Measurements from ENCODE around the gene HSPB9.

DNA sequence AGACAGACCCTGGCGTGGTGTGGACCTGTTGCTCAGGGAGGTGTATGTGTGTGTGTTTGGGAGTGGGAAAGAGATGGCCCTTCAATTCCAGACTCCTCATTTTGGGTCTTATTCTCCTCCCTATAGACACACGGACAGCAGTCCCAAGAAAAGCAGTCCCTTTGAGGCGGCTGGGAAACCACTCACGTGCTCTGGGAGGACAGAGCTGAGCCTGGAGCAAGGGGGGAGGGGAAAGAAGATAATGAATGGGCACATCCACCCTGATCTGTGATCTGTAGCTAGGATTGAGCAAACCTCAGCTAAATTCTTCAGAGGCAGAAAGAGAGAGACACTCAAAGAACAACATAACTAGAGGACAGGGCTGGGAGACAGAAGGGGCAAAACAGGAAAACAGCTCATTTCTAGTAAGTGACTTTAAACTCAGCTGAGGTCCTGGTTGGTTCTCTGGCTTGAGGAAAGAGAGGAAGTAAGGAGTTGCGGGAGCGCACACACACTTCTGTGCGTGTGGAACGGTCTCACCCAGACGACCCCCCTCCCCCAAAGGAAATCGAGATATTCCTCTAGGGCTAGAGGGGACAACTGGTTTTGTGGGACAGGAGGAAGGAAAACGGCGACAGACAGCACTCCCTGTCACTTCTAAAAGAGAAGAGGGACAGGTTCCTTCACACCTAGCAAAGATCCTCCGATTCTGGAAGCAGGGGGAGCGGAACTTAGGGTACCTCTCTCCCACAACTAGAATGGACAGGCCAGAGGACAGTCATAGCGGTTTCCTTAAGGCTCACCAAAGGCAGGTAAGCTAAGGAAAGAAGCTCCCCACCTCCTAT is 31.5 kb downstream of the HSPB9 start:
- no peak for TF ChIP-seq POLR2A (IDR thresholded peaks at IDR 0.05; ENCODE audit: extremely low read depth, insufficient read length)
- TF ChIP-seq, protein P1, sequence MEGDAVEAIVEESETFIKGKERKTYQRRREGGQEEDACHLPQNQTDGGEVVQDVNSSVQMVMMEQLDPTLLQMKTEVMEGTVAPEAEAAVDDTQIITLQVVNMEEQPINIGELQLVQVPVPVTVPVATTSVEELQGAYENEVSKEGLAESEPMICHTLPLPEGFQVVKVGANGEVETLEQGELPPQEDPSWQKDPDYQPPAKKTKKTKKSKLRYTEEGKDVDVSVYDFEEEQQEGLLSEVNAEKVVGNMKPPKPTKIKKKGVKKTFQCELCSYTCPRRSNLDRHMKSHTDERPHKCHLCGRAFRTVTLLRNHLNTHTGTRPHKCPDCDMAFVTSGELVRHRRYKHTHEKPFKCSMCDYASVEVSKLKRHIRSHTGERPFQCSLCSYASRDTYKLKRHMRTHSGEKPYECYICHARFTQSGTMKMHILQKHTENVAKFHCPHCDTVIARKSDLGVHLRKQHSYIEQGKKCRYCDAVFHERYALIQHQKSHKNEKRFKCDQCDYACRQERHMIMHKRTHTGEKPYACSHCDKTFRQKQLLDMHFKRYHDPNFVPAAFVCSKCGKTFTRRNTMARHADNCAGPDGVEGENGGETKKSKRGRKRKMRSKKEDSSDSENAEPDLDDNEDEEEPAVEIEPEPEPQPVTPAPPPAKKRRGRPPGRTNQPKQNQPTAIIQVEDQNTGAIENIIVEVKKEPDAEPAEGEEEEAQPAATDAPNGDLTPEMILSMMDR (IDR thresholded peaks at IDR 0.05; ENCODE audit: low read depth, low read length), result no peak
- TF ChIP-seq, protein P2, sequence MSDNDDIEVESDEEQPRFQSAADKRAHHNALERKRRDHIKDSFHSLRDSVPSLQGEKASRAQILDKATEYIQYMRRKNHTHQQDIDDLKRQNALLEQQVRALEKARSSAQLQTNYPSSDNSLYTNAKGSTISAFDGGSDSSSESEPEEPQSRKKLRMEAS (IDR thresholded peaks at IDR 0.05; ENCODE audit: low read depth, low read length), result no peak
- no peak for TF ChIP-seq MYC (IDR thresholded peaks at IDR 0.05; ENCODE audit: low read depth, low read length)

All from NB4 (cell line).